ENCODE data around the gene AIF1L.

AIF1L gene

GRCh38 chr9:131096269-131097125 lies at the start of gene AIF1L:
AIF1L (plus strand) TSS chr9:131096531; CDS start chr9:131096630, 99 bp downstream.
- no peak for DNase-seq

- DNase-seq: peak; percentile 67
Measured at GRCh38 chr9:131046581-131047202, 49.6 kb upstream of the AIF1L start.

- DNase-seq: no peak
Measured at GRCh38 chr9:131048332-131048731, 48.0 kb upstream of the AIF1L start.

- DNase-seq: no peak
Measured at GRCh38 chr9:131048820-131049219, 47.5 kb upstream of the AIF1L start.

GRCh38 chr9:131049829-131050715 lies 46.3 kb upstream of the AIF1L start:
- DNase-seq: no peak

- no peak for DNase-seq
Measured at GRCh38 chr9:131050831-131051230, 45.5 kb upstream of the AIF1L start.

- no peak for DNase-seq
Measured at GRCh38 chr9:131051592-131052517, 44.5 kb upstream of the AIF1L start.

GRCh38 chr9:131053896-131054295 lies 42.4 kb upstream of the AIF1L start:
- no peak for DNase-seq

GRCh38 chr9:131056781-131057506 lies 39.4 kb upstream of the AIF1L start:
- DNase-seq: no peak

GRCh38 chr9:131060900-131061630 lies 35.3 kb upstream of the AIF1L start:
- DNase-seq: no peak

- no peak for DNase-seq
Measured at GRCh38 chr9:131062969-131063368, 33.4 kb upstream of the AIF1L start.

GRCh38 chr9:131065599-131065998 lies 30.7 kb upstream of the AIF1L start:
- no peak for DNase-seq

GRCh38 chr9:131067625-131068024 lies 28.7 kb upstream of the AIF1L start:
- DNase-seq: no peak

- DNase-seq: no peak
Measured at GRCh38 chr9:131068076-131068816, 28.1 kb upstream of the AIF1L start.

- no peak for DNase-seq
Measured at GRCh38 chr9:131069699-131070098, 26.6 kb upstream of the AIF1L start.

- no peak for DNase-seq
Measured at GRCh38 chr9:131072107-131072870, 24.0 kb upstream of the AIF1L start.

- no peak for DNase-seq
Measured at GRCh38 chr9:131072871-131073237, 23.5 kb upstream of the AIF1L start.

GRCh38 chr9:131076347-131077195 lies 19.8 kb upstream of the AIF1L start:
- no peak for DNase-seq
